ENCODE measurements around the gene FBXO44.

FBXO44 gene

DNA sequence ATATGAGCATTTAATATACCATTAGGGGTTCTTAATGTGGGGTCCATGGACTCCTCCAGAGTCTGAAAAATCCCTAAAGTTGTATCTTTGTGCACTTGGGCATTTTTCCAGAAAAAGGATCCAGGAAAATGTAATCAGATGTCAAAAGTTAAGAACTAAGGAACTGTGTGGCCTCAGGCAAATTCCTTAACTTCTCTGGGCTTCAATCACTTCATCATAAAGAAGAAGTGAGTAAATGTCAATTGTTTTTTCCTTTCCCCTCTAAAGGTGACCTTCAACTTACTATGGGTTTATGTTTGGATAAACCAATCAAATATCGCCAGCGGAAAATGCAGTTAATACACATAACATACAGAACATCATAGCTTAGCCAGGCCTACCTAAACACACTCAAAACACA lies 23.8 kb downstream of the FBXO44 start:
- H3K36me3 ChIP-seq (ENCODE audit: control insufficient read depth, insufficient read depth, low read length): peaks cover 57% of the 10 kb centered on the region
- no peaks in the 10 kb centered on the region for H3K27me3 ChIP-seq (ENCODE audit: control insufficient read depth, insufficient read depth, low read length)
- H3K4me3 ChIP-seq (ENCODE audit: low read depth, low read length): no peak overlapping the region
- H3K4me1 ChIP-seq (ENCODE audit: control insufficient read depth, insufficient read depth, low read length): peaks cover 24% of the 10 kb centered on the region
- H3K9ac ChIP-seq (ENCODE audit: low read length): no peak overlapping the region
- H3K27ac ChIP-seq (ENCODE audit: low read depth, low read length): no peak overlapping the region
- no peaks in the 10 kb centered on the region for H3K9me3 ChIP-seq (ENCODE audit: control insufficient read depth, insufficient read depth, low read depth, low read length)

DNA sequence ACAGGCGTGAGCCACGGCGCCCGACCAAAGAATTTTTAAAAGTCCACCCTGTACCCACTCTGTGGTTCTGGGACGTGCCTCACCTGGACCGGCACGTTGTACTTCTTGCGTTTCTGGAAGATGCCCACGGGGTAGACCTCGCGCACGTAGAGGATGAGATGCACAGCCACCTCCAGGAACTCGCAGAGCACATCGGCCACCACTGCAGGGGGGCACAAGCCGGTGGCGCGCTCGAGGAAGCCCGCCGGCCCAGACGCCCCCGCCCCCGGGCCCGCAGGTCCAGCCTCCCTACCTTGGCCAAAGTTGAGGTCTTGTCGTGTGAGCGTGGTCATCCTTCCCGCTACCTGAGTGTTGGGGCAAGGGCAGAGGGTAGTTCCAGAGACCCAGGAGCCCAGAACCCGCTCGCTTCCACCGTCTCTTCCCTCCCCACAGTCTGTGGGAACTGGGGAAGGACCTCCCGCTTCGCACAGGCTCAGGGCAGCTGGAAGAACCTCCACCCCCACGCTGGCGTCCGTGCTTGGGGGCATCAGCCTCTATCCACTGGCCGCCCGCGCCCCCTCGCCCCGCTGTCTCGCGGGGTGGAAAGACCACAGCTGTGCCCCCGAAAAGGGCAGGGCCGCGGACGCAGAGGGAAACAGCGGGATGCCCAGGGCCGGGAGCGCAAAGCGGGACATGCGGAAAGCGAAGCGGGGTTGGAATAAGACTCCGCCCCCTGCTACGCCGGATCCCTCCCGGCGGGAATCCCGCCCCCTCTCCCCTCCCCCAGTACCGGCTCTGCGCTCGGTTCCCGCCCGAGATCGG lies 25.8 kb downstream of the FBXO44 start:
- Histone ChIP-seq H3K4me3 (ENCODE audit: low read depth, low read length) (peak overlapping the region; percentile 82), H3K27ac (ENCODE audit: low read depth, low read length) (peak overlapping the region; percentile 90), H3K27me3 (ENCODE audit: control insufficient read depth, insufficient read depth, low read length) (no peaks in the 10 kb centered on the region), H3K9ac (ENCODE audit: low read length) (peak overlapping the region; percentile 91), H3K9me3 (ENCODE audit: control insufficient read depth, insufficient read depth, low read depth, low read length) (no peaks in the 10 kb centered on the region), H3K36me3 (ENCODE audit: control insufficient read depth, insufficient read depth, low read length) (peaks cover 39% of the 10 kb centered on the region), H3K4me1 (ENCODE audit: control insufficient read depth, insufficient read depth, low read length) (peaks cover 39% of the 10 kb centered on the region)

- Histone ChIP-seq H3K4me3 (ENCODE audit: low read depth, low read length) (peak within 1 kb of the TSS; percentile 82), H3K4me1 (ENCODE audit: control insufficient read depth, insufficient read depth, low read length) (peaks cover 43% of the 10 kb centered on the region), H3K9me3 (ENCODE audit: control insufficient read depth, insufficient read depth, low read depth, low read length) (no peaks in the 10 kb centered on the region), H3K27ac (ENCODE audit: low read depth, low read length) (peak within 1 kb of the TSS; percentile 90), H3K9ac (ENCODE audit: low read length) (peak within 1 kb of the TSS; percentile 95), H3K36me3 (ENCODE audit: control insufficient read depth, insufficient read depth, low read length) (peaks cover 34% of the 10 kb centered on the region), H3K27me3 (ENCODE audit: control insufficient read depth, insufficient read depth, low read length) (no peaks in the 10 kb centered on the region)
Observed at GRCh38 chr1:11681071-11681771, 26.5 kb downstream of the FBXO44 start, which contains the start of gene MAD2L2. Gene MAD2L2, minus strand, starts transcription at chr1:11681148. Its CDS starts 547 bp downstream, at chr1:11680601.

DNA sequence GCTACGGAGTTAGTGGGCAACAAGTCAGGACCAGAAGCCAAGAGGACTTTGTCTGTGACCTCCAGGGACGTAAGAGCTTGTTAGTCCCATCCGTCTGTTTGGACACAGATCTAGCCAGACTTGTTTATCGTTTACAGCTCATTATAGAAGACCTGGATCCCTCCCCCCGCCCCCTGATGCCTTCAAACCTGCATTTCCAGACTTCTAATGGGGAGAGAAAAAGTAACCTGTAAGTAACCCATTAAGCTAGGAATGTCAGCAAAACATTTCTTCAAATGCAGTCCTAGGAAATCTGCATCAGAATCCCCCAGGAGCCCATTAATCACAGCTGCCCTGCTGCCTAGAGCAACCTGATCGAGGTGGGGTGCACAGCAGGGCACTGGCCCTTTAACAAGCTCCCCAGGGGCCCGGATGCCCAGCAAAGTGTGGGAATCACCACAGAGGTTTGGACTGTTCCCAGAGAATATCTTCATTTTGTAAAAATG lies 27.7 kb downstream of the FBXO44 start:
- Histone ChIP-seq H3K36me3 (ENCODE audit: control insufficient read depth, insufficient read depth, low read length) (peaks cover 24% of the 10 kb centered on the region), H3K27ac (ENCODE audit: low read depth, low read length) (peak overlapping the region; percentile 90), H3K27me3 (ENCODE audit: control insufficient read depth, insufficient read depth, low read length) (no peaks in the 10 kb centered on the region), H3K9ac (ENCODE audit: low read length) (peak overlapping the region; percentile 95), H3K4me1 (ENCODE audit: control insufficient read depth, insufficient read depth, low read length) (peaks cover 47% of the 10 kb centered on the region), H3K9me3 (ENCODE audit: control insufficient read depth, insufficient read depth, low read depth, low read length) (no peaks in the 10 kb centered on the region), H3K4me3 (ENCODE audit: low read depth, low read length) (peak overlapping the region; percentile 82)

- Histone ChIP-seq H3K4me3 (ENCODE audit: low read depth, low read length) (peak overlapping the region; percentile 32), H3K9ac (ENCODE audit: low read length) (peak overlapping the region; percentile 73), H3K9me3 (ENCODE audit: control insufficient read depth, insufficient read depth, low read depth, low read length) (no peaks in the 10 kb centered on the region), H3K27ac (ENCODE audit: low read depth, low read length) (peak overlapping the region; percentile 90), H3K36me3 (ENCODE audit: control insufficient read depth, insufficient read depth, low read length) (peaks cover 19% of the 10 kb centered on the region), H3K4me1 (ENCODE audit: control insufficient read depth, insufficient read depth, low read length) (peaks cover 49% of the 10 kb centered on the region), H3K27me3 (ENCODE audit: control insufficient read depth, insufficient read depth, low read length) (no peaks in the 10 kb centered on the region)
Observed at GRCh38 chr1:11682799-11683198, 28.1 kb downstream of the FBXO44 start.

- Histone ChIP-seq H3K4me1 (ENCODE audit: control insufficient read depth, insufficient read depth, low read length) (peaks cover 60% of the 10 kb centered on the region), H3K27ac (ENCODE audit: low read depth, low read length) (peak overlapping the region; percentile 64), H3K9me3 (ENCODE audit: control insufficient read depth, insufficient read depth, low read depth, low read length) (no peaks in the 10 kb centered on the region), H3K36me3 (ENCODE audit: control insufficient read depth, insufficient read depth, low read length) (peaks cover 11% of the 10 kb centered on the region), H3K27me3 (ENCODE audit: control insufficient read depth, insufficient read depth, low read length) (no peaks in the 10 kb centered on the region), H3K4me3 (ENCODE audit: low read depth, low read length) (no peak overlapping the region), H3K9ac (ENCODE audit: low read length) (peak overlapping the region; percentile 44)
Observed at GRCh38 chr1:11684070-11684469, 29.4 kb downstream of the FBXO44 start.

- H3K36me3 ChIP-seq (ENCODE audit: control insufficient read depth, insufficient read depth, low read length): peaks cover 4% of the 10 kb centered on the region; the same call in 1 of the 2 replicates
- peaks cover 63% of the 10 kb centered on the region for H3K4me1 ChIP-seq (ENCODE audit: control insufficient read depth, insufficient read depth, low read length)
- H3K27ac ChIP-seq (ENCODE audit: low read depth, low read length): no peak overlapping the region
- no peaks in the 10 kb centered on the region for H3K9me3 ChIP-seq (ENCODE audit: control insufficient read depth, insufficient read depth, low read depth, low read length)
- H3K4me3 ChIP-seq (ENCODE audit: low read depth, low read length): no peak overlapping the region
- no peak overlapping the region for H3K9ac ChIP-seq (ENCODE audit: low read length)
- H3K27me3 ChIP-seq (ENCODE audit: control insufficient read depth, insufficient read depth, low read length): no peaks in the 10 kb centered on the region; the same call in 1 of the 2 replicates
Observed at GRCh38 chr1:11685210-11685752, 30.6 kb downstream of the FBXO44 start.

- Histone ChIP-seq H3K4me3 (ENCODE audit: low read depth, low read length) (no peak overlapping the region), H3K9ac (ENCODE audit: low read length) (peak overlapping the region; percentile 97), H3K4me1 (ENCODE audit: control insufficient read depth, insufficient read depth, low read length) (peaks cover 58% of the 10 kb centered on the region), H3K36me3 (ENCODE audit: control insufficient read depth, insufficient read depth, low read length) (peaks cover 4% of the 10 kb centered on the region; the same call in 1 of the 2 replicates), H3K27me3 (ENCODE audit: control insufficient read depth, insufficient read depth, low read length) (peaks cover 17% of the 10 kb centered on the region; the same call in 1 of the 2 replicates), H3K27ac (ENCODE audit: low read depth, low read length) (no peak overlapping the region), H3K9me3 (ENCODE audit: control insufficient read depth, insufficient read depth, low read depth, low read length) (no peaks in the 10 kb centered on the region)
Observed at GRCh38 chr1:11688506-11688905, 33.8 kb downstream of the FBXO44 start.

- H3K4me1 ChIP-seq (ENCODE audit: control insufficient read depth, insufficient read depth, low read length): peaks cover 53% of the 10 kb centered on the region
- H3K4me3 ChIP-seq (ENCODE audit: low read depth, low read length): peak overlapping the region; percentile 86
- H3K27ac ChIP-seq (ENCODE audit: low read depth, low read length): peak overlapping the region; percentile 83
- H3K9ac ChIP-seq (ENCODE audit: low read length): peak overlapping the region; percentile 97
- H3K9me3 ChIP-seq (ENCODE audit: control insufficient read depth, insufficient read depth, low read depth, low read length): no peaks in the 10 kb centered on the region
- peaks cover 21% of the 10 kb centered on the region; the same call in 1 of the 2 replicates for H3K27me3 ChIP-seq (ENCODE audit: control insufficient read depth, insufficient read depth, low read length)
- peaks cover 4% of the 10 kb centered on the region; the same call in 1 of the 2 replicates for H3K36me3 ChIP-seq (ENCODE audit: control insufficient read depth, insufficient read depth, low read length)
Observed at GRCh38 chr1:11690397-11691301, 36.0 kb downstream of the FBXO44 start.

- Histone ChIP-seq H3K4me3 (ENCODE audit: low read depth, low read length) (peak within 1 kb of the TSS; percentile 86), H3K9ac (ENCODE audit: low read length) (peak within 1 kb of the TSS; percentile 97), H3K27ac (ENCODE audit: low read depth, low read length) (peak within 1 kb of the TSS; percentile 83), H3K4me1 (ENCODE audit: control insufficient read depth, insufficient read depth, low read length) (peaks cover 47% of the 10 kb centered on the region), H3K27me3 (ENCODE audit: control insufficient read depth, insufficient read depth, low read length) (peaks cover 21% of the 10 kb centered on the region; the same call in 1 of the 2 replicates), H3K9me3 (ENCODE audit: control insufficient read depth, insufficient read depth, low read depth, low read length) (no peaks in the 10 kb centered on the region), H3K36me3 (ENCODE audit: control insufficient read depth, insufficient read depth, low read length) (no peaks in the 10 kb centered on the region)
Observed at GRCh38 chr1:11691302-11691914, 36.7 kb downstream of the FBXO44 start, which contains the start of gene DRAXIN. Gene DRAXIN, plus strand, starts transcription at chr1:11691710. Its CDS starts 14,549 bp downstream, at chr1:11706259.
